Measurements from ENCODE around the gene ZNF609. TPM values are rescaled to one million over a fixed set of nuclear protein-coding genes. Genes with fewer than 3 reads are reported as not detected.
A peak's percentile ranks its signal among the peaks of the same experiment; 100 is the strongest.

The ZNF609 gene
- total RNA-seq, 4 donors from 2014 or later, result 38.7 to 50.6 (median 43.9) TPM

GRCh38 chr15:64706011-64706911 lies 245.9 kb downstream of the ZNF609 start:
- TF ChIP-seq CTCF (IDR thresholded peaks at IDR 0.05) (no peak), POLR2AphosphoS5 (IDR thresholded peaks at IDR 0.05) (no peak), POLR2A (IDR thresholded peaks at IDR 0.05) (no peak), EP300 (IDR thresholded peaks at IDR 0.05) (no peak)
- Histone ChIP-seq H3K27ac (peak overlapping the region in 1 of 4 donors; percentile 35), H3K4me1 (peaks cover 9 to 24% (median 10%) of the 10 kb centered on the region in 3 donors), H3K36me3 (peaks cover 0 to 17% of the 10 kb centered on the region in 2 donors), H3K4me3 (no peak overlapping the region), H3K9me3 (no peaks in the 10 kb centered on the region), H3K27me3 (no peaks in the 10 kb centered on the region)
- ATAC-seq, result no peak
- WGBS, 2 donors (ENCODE audit: low coverage in 1 of 2), result 84 to 85% methylated on average over 7 to 10 of the region's 10 CpGs

GRCh38 chr15:64710676-64711428 lies 250.5 kb downstream of the ZNF609 start:
- Histone ChIP-seq H3K27ac (peak overlapping the region in 2 of 4 donors; percentile 29 to 51), H3K4me3 (no peak overlapping the region), H3K4me1 (no peaks in the 10 kb centered on the region), H3K27me3 (no peaks in the 10 kb centered on the region), H3K9me3 (no peaks in the 10 kb centered on the region), H3K36me3 (peaks cover 0 to 50% of the 10 kb centered on the region in 2 donors)
- 86 to 96% methylated on average over 6 to 7 of the region's 7 CpGs for WGBS, 2 donors (ENCODE audit: low coverage in 1 of 2)
- TF ChIP-seq CTCF (IDR thresholded peaks at IDR 0.05), result no peak
- no peak for TF ChIP-seq EP300 (IDR thresholded peaks at IDR 0.05)
- TF ChIP-seq POLR2A (IDR thresholded peaks at IDR 0.05), result no peak
- no peak for TF ChIP-seq POLR2AphosphoS5 (IDR thresholded peaks at IDR 0.05)
- ATAC-seq, result no peak

GRCh38 chr15:64712353-64712752 lies 252.0 kb downstream of the ZNF609 start:
- peak overlapping the region in 1 of 4 donors; percentile 51 for H3K27ac ChIP-seq
- H3K36me3 ChIP-seq, result peaks cover 0 to 56% of the 10 kb centered on the region in 2 donors
- no peak for TF ChIP-seq CTCF (IDR thresholded peaks at IDR 0.05)
- no peak for TF ChIP-seq EP300 (IDR thresholded peaks at IDR 0.05)
- no peak for TF ChIP-seq POLR2A (IDR thresholded peaks at IDR 0.05)
- no peak for TF ChIP-seq POLR2AphosphoS5 (IDR thresholded peaks at IDR 0.05)
- no peaks in the 10 kb centered on the region for H3K9me3 ChIP-seq
- ATAC-seq, result no peak
- WGBS, 2 donors (ENCODE audit: low coverage in 1 of 2), result 71 to 84% methylated on average over 2 of the region's 2 CpGs
- no peak overlapping the region for H3K4me3 ChIP-seq
- no peaks in the 10 kb centered on the region for H3K27me3 ChIP-seq
- peaks cover 0 to 4% (median 0%) of the 10 kb centered on the region in 3 donors for H3K4me1 ChIP-seq

GRCh38 chr15:64713592-64713991 lies 253.2 kb downstream of the ZNF609 start:
- peaks cover 0 to 16% (median 0%) of the 10 kb centered on the region in 3 donors for H3K4me1 ChIP-seq
- H3K4me3 ChIP-seq, result no peak overlapping the region
- ATAC-seq, result no peak
- no peaks in the 10 kb centered on the region for H3K27me3 ChIP-seq
- H3K27ac ChIP-seq, result no peak overlapping the region
- 78 to 82% methylated on average over 4 to 6 of the region's 6 CpGs for WGBS, 2 donors (ENCODE audit: low coverage in 1 of 2)
- no peak for TF ChIP-seq CTCF (IDR thresholded peaks at IDR 0.05)
- TF ChIP-seq EP300 (IDR thresholded peaks at IDR 0.05), result no peak
- no peak for TF ChIP-seq POLR2A (IDR thresholded peaks at IDR 0.05)
- TF ChIP-seq POLR2AphosphoS5 (IDR thresholded peaks at IDR 0.05), result no peak
- H3K9me3 ChIP-seq, result no peaks in the 10 kb centered on the region
- H3K36me3 ChIP-seq, result peaks cover 0 to 62% of the 10 kb centered on the region in 2 donors

Measured in gastroesophageal sphincter (tissue), 4 donors.